ENCODE data around the gene CEP89. TPM values are rescaled to one million over a fixed set of nuclear protein-coding genes. Genes with fewer than 3 reads are reported as not detected.
"Not testable (repeated sequence)": the region's sequence is repeated elsewhere in the genome, so short reads cannot be mapped to it uniquely, and the experiment has no call there.

CEP89 gene
- total and polyA plus RNA-seq, 4 experiments from 2014 or later: 4.9 to 20.6 (median 17.8) TPM

DNA sequence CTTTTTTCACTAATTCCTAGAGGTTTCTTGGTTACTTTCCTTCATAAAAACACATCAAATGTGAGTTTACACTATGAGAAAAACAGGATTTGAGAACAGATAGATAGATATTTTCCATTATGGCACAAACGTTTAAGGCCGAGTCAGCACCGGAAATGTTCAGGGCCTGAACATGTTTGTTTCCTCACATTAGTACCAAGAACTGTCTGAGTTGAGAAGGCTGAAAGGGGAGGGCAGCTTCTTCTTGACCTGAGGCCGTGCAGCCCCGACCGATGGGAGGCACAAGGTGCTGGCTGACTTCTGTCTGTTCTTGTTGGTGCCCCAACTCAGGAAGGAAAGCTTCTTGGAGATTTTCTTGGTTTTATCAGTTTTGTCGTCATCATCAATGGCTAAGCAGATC is 8.0 kb upstream of the CEP89 start:
- H3K27ac ChIP-seq (ENCODE audit: low read depth, low read length); DNase-seq; H3K4me1 Mint-ChIP-seq; POLR2A ChIA-PET (ENCODE audit: partially characterized antibody); H3K27me3 Mint-ChIP-seq; H3K36me3 Mint-ChIP-seq; H3K36me3 ChIP-seq (ENCODE audit: insufficient read depth, low read length); H3K4me1 ChIP-seq (ENCODE audit: insufficient read depth, low read length); intact Hi-C loops (cut with micrococcal nuclease); CTCF ChIA-PET (ENCODE audit: partially characterized antibody); H3K27ac Mint-ChIP-seq; H3K27me3 ChIP-seq (ENCODE audit: insufficient read depth, low read length); H3K9me3 Mint-ChIP-seq; H3K4me3 ChIP-seq (ENCODE audit: low read length in 2 of 2); H3K9me3 ChIP-seq (ENCODE audit: control insufficient read depth in 1 of 2, low read length in 2 of 2); H3K4me3 Mint-ChIP-seq: not testable (repeated sequence)

DNA sequence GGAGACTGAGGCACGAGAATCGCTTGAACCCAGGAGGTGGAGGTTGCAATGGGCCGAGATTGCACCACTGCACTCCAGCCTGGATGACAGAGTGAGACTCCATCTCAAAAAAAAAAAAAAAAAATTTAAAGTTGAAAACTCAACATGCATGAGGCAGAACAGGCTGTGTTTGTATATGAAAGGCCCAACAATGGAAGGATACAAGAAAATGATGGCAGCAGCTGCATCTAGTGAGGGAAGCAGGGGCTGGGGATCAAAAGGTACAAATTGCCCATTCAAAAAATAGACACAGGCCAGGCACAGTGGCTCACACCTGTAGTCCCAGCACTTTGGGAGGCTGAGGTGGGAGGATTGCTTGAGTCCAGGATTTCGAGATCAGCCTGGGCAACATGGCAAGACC is 6.1 kb upstream of the CEP89 start:
- intact Hi-C loops (cut with micrococcal nuclease): loop anchor here (2.0 kb wide), 2 partner anchors 103 to 287 kb away; partner anchors contain the start of genes GPATCH1 and NUDT19
- H3K4me1 ChIP-seq (ENCODE audit: insufficient read depth, low read length); H3K36me3 Mint-ChIP-seq; H3K27me3 ChIP-seq (ENCODE audit: insufficient read depth, low read length); H3K27ac ChIP-seq (ENCODE audit: low read depth, low read length); H3K9me3 Mint-ChIP-seq; H3K4me3 Mint-ChIP-seq; POLR2A ChIA-PET (ENCODE audit: partially characterized antibody); H3K36me3 ChIP-seq (ENCODE audit: insufficient read depth, low read length); H3K27me3 Mint-ChIP-seq; DNase-seq; H3K4me1 Mint-ChIP-seq; H3K27ac Mint-ChIP-seq; H3K4me3 ChIP-seq (ENCODE audit: low read length in 2 of 2); H3K9me3 ChIP-seq (ENCODE audit: control insufficient read depth in 1 of 2, low read length in 2 of 2): not testable (repeated sequence)
- CTCF ChIA-PET (ENCODE audit: partially characterized antibody): interaction anchor here (0.7 to 2.5 kb wide), 2 partner anchors 139 to 394 kb away, joined by 3 to 7 read pairs; no protein-coding TSS in a partner anchor

- H3K9me3 Mint-ChIP-seq: no peaks in the 10 kb centered on the region
- no peak overlapping the region for H3K27ac Mint-ChIP-seq
- peaks cover 0 to 12% (median 5%) of the 10 kb centered on the region in 4 donors for H3K4me1 Mint-ChIP-seq
- no peaks in the 10 kb centered on the region for H3K27me3 Mint-ChIP-seq
- no peaks in the 10 kb centered on the region for H3K9me3 ChIP-seq (ENCODE audit: control insufficient read depth in 1 of 2, low read length in 2 of 2)
- DNase-seq: no peak
- no peaks in the 10 kb centered on the region for H3K36me3 Mint-ChIP-seq
- no peaks in the 10 kb centered on the region for H3K36me3 ChIP-seq (ENCODE audit: insufficient read depth, low read length)
- intact Hi-C loops (cut with micrococcal nuclease): loop anchor here (2.0 kb wide), 2 partner anchors 104 to 286 kb away; partner anchors contain the start of genes GPATCH1 and NUDT19
- ChIA-PET CTCF (ENCODE audit: partially characterized antibody) (interaction anchor here (1.6 to 2.5 kb wide), 2 partner anchors 140 to 147 kb away, joined by 5 to 7 read pairs; no protein-coding TSS in a partner anchor), POLR2A (ENCODE audit: partially characterized antibody) (no interaction called here)
- no peak overlapping the region for H3K4me3 Mint-ChIP-seq
- H3K27me3 ChIP-seq (ENCODE audit: insufficient read depth, low read length): no peaks in the 10 kb centered on the region
- no peak overlapping the region for H3K4me3 ChIP-seq (ENCODE audit: low read length in 2 of 2)
- H3K4me1 ChIP-seq (ENCODE audit: insufficient read depth, low read length): peaks cover 3% of the 10 kb centered on the region
- H3K27ac ChIP-seq (ENCODE audit: low read depth, low read length): no peak overlapping the region
Measured at GRCh38 chr19:32977280-32977679, 5.5 kb upstream of the CEP89 start.

DNA sequence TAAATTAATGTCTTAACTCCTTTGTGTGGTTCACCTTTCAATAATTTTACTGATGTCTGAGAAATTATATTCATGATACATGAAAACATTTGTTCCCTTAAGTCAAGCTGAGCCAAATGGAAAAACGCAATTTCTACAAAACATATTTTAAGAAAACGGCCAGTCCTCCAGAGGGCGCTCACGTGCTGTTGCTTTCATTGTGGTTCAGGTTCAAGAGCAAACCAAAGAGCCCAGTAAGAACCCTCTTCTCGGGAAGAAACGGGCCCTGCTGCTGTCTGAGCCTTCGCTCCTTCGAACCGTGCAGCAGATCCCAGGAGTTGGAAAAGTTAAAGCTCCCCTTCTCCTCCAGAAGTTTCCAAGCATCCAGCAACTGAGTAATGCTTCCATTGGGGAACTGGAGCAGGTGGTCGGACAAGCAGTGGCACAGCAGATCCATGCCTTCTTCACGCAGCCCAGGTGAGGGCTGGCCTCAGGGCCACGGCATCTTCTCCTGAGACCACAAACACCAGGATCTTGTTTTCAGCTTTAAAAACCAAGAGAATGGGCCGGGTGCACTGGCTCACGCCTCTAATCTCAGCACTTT is 4.6 kb upstream of the CEP89 start:
- intact Hi-C loops (cut with micrococcal nuclease): loop anchor here (2.0 kb wide), 2 partner anchors 104 to 286 kb away; partner anchors contain the start of genes GPATCH1 and NUDT19
- peak overlapping the region in 1 of 8 donors; percentile 66 for H3K4me3 Mint-ChIP-seq
- Histone ChIP-seq H3K27me3 (ENCODE audit: insufficient read depth, low read length) (no peaks in the 10 kb centered on the region), H3K4me1 (ENCODE audit: insufficient read depth, low read length) (peaks cover 5% of the 10 kb centered on the region), H3K4me3 (ENCODE audit: low read length in 2 of 2) (no peak overlapping the region), H3K9me3 (ENCODE audit: control insufficient read depth in 1 of 2, low read length in 2 of 2) (no peaks in the 10 kb centered on the region), H3K27ac (ENCODE audit: low read depth, low read length) (no peak overlapping the region), H3K36me3 (ENCODE audit: insufficient read depth, low read length) (no peaks in the 10 kb centered on the region)
- H3K27ac Mint-ChIP-seq: peak overlapping the region in 2 of 7 donors; percentile 22 to 60
- DNase-seq: peak; percentile 49 to 62 (median 58)
- CTCF ChIA-PET (ENCODE audit: partially characterized antibody): interaction anchor here (0.7 to 2.5 kb wide), 15 partner anchors 9 to 328 kb away, joined by 3 to 7 read pairs (median 3); partner anchors contain the start of gene GPATCH1
- H3K4me1 Mint-ChIP-seq: peaks cover 7 to 20% (median 13%) of the 10 kb centered on the region in 4 donors
- H3K36me3 Mint-ChIP-seq: peaks cover 0 to 6% of the 10 kb centered on the region in 2 donors
- POLR2A ChIA-PET (ENCODE audit: partially characterized antibody): no interaction called here
- H3K9me3 Mint-ChIP-seq: peaks cover 0 to 2% (median 0%) of the 10 kb centered on the region in 8 donors
- H3K27me3 Mint-ChIP-seq: no peaks in the 10 kb centered on the region

DNA sequence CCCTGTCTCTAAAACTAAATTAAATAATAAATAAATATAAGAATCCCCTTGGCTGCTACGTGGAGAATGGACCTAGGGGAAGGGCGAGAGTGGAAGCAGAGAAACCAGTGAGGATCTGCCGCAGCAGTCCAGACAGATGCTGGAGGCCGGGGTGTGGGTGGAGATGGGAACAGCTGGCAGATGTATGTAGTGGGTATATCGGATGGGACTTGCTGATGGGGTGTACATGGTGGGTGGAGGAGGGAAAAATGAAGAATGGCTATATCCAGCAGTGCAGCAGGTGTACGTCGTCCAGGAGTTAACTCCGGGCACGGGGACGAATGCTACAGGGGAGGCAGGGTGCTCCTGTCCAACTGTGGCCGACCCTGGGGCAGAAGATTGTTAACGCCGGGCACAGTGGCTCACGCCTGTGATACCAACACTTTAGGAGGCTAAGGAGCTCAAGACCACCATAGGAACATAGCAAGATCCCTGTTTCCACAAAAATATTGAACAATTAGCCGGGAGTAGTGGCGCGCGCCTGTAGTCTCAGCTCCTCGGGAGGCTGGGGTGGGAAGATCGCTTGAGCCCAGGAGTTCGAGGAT is 654 bp downstream of the CEP89 start:
- no peaks in the 10 kb centered on the region for H3K27me3 Mint-ChIP-seq
- peak overlapping the region; percentile 99 to 100 (median 99) for H3K4me3 Mint-ChIP-seq

DNA sequence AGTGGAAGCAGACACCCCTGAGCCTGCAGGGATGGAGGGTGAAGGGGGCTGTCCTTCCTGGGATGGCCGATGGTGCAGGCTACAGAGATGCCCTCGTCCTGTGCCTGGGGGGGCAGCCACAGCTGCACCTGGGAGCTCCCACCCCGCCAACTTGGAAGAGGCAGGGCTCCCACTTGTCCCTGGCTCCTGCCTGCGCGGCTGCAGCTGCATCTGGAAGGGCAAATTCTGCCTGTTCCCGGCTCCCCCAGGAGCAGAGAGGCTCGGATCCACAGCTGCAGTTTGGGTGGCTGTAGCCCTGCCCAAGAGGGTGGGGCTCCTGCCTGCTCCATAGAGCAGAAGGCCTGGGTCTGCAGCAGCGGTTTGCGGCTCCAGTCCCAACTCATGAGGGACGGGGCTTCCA is 2.2 kb downstream of the CEP89 start:
- ChIA-PET CTCF (ENCODE audit: partially characterized antibody) (no interaction called here), POLR2A (ENCODE audit: partially characterized antibody) (no interaction called here)
- peaks cover under 1 to 15% of the 10 kb centered on the region in 2 donors for H3K36me3 Mint-ChIP-seq
- Histone ChIP-seq H3K4me3 (ENCODE audit: low read length in 2 of 2) (no peak overlapping the region), H3K9me3 (ENCODE audit: control insufficient read depth in 1 of 2, low read length in 2 of 2) (no peaks in the 10 kb centered on the region), H3K27ac (ENCODE audit: low read depth, low read length) (no peak overlapping the region), H3K36me3 (ENCODE audit: insufficient read depth, low read length) (no peaks in the 10 kb centered on the region), H3K27me3 (ENCODE audit: insufficient read depth, low read length) (no peaks in the 10 kb centered on the region), H3K4me1 (ENCODE audit: insufficient read depth, low read length) (peaks cover 10% of the 10 kb centered on the region)
- peaks cover 10 to 20% (median 18%) of the 10 kb centered on the region in 4 donors for H3K4me1 Mint-ChIP-seq
- H3K9me3 Mint-ChIP-seq: peaks cover 0 to 2% (median 0%) of the 10 kb centered on the region in 8 donors
- peak overlapping the region in 1 of 8 donors; percentile 39 for H3K4me3 Mint-ChIP-seq
- H3K27ac Mint-ChIP-seq: no peak overlapping the region
- no peaks in the 10 kb centered on the region for H3K27me3 Mint-ChIP-seq
- intact Hi-C loops (cut with micrococcal nuclease): no loop called here
- DNase-seq: no peak

More for the DNA sequence above, 654 bp downstream of the CEP89 start:
- H3K27ac ChIP-seq (ENCODE audit: low read depth, low read length): peak overlapping the region; percentile 65
- no peak for DNase-seq
- Mint-ChIP-seq H3K36me3 (peaks cover 0 to 14% of the 10 kb centered on the region in 2 donors), H3K9me3 (peaks cover 0 to 2% (median 0%) of the 10 kb centered on the region in 8 donors), H3K4me1 (peaks cover 11 to 24% (median 20%) of the 10 kb centered on the region in 4 donors), H3K27ac (peak overlapping the region in 6 of 7 donors; percentile 72 to 98 (median 96))
- no peaks in the 10 kb centered on the region for H3K36me3 ChIP-seq (ENCODE audit: insufficient read depth, low read length)
- H3K4me1 ChIP-seq (ENCODE audit: insufficient read depth, low read length): peaks cover 10% of the 10 kb centered on the region
- CTCF ChIA-PET (ENCODE audit: partially characterized antibody): no interaction called here
- intact Hi-C loops (cut with micrococcal nuclease): no loop called here
- no peaks in the 10 kb centered on the region for H3K27me3 ChIP-seq (ENCODE audit: insufficient read depth, low read length)
- POLR2A ChIA-PET (ENCODE audit: partially characterized antibody): interaction anchor here (0.5 to 2.4 kb wide), 8 partner anchors 67 to 390 kb away, joined by 3 to 15 read pairs (median 6); partner anchors contain the start of genes ANKRD27, NUDT19, PDCD5 and RGS9BP
- H3K9me3 ChIP-seq (ENCODE audit: control insufficient read depth in 1 of 2, low read length in 2 of 2): no peaks in the 10 kb centered on the region
- peak overlapping the region; percentile 62 to 72 for H3K4me3 ChIP-seq (ENCODE audit: low read length in 2 of 2)

DNA sequence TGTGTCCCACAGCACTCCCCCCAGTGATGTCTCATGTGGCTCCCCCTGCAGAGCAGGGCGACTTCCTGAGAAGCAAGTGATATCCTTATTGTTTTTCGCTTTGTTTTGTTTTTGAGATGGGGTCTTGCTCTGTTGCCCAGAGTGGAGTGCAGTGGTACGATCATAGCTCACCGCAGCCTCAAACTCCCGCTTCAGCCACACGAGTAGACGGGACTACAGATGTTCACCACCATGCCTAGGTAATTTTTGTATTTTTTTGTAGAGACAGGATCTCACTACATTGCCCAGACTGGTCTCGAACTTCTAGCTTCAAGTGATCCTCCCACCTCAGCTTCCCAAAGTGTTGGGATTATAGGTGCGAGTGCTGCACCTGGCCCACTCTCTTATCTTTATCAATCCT is 5.0 kb downstream of the CEP89 start:
- H3K27ac Mint-ChIP-seq: peak overlapping the region in 1 of 7 donors; percentile 52
- no peak overlapping the region for H3K27ac ChIP-seq (ENCODE audit: low read depth, low read length)
- H3K9me3 Mint-ChIP-seq: no peaks in the 10 kb centered on the region
- peaks cover 5% of the 10 kb centered on the region for H3K4me1 ChIP-seq (ENCODE audit: insufficient read depth, low read length)
- H3K27me3 ChIP-seq (ENCODE audit: insufficient read depth, low read length): no peaks in the 10 kb centered on the region
- H3K4me3 Mint-ChIP-seq: no peak overlapping the region
- ChIA-PET CTCF (ENCODE audit: partially characterized antibody) (interaction anchor here (1.2 kb wide), 1 partner anchor 9 kb away, joined by 4 read pairs; no protein-coding TSS in a partner anchor), POLR2A (ENCODE audit: partially characterized antibody) (no interaction called here)
- no peaks in the 10 kb centered on the region for H3K36me3 ChIP-seq (ENCODE audit: insufficient read depth, low read length)
- H3K27me3 Mint-ChIP-seq: no peaks in the 10 kb centered on the region
- peaks cover 16 to 29% of the 10 kb centered on the region in 2 donors for H3K36me3 Mint-ChIP-seq
- no peak overlapping the region for H3K4me3 ChIP-seq (ENCODE audit: low read length in 2 of 2)
- DNase-seq: no peak
- H3K4me1 Mint-ChIP-seq: peaks cover 6 to 20% (median 11%) of the 10 kb centered on the region in 4 donors
- intact Hi-C loops (cut with micrococcal nuclease): no loop called here
- H3K9me3 ChIP-seq (ENCODE audit: control insufficient read depth in 1 of 2, low read length in 2 of 2): no peaks in the 10 kb centered on the region

Data from CD4-positive, alpha-beta memory T cell (primary cell).